HG03520 (cell line): Measurements from ENCODE around the gene SLC7A14.

Experiments used
- ATAC-seq: cut with Tn5 transposase; IDR thresholded peaks from one replicate; pipeline ENCODE4 v1.9.1; 2021; ENCODE audit warnings: mild to moderate bottlenecking, moderate library complexity; ENCODE audit not compliant: unreplicated experiment

SLC7A14 gene

DNA sequence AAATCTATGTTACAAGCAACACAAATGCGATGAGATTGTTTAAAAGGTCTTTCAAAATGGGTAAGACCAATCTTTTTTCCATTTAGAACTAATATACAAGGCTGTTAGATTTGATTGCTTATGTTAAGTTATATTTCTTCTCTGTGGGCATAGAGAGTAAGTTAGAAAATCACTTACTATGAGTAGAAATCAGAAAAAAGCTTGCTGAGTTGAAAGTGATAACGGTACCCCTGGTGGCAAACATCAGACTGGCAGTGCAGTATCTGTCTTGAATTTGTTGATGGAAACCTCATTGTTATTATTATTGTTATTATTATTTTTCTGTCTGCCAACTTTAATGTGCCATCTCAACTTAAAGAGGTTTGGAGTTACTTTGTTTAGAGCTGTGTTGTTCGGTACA, 154.8 kb downstream of the SLC7A14 start:
- ATAC-seq, result no peak

DNA sequence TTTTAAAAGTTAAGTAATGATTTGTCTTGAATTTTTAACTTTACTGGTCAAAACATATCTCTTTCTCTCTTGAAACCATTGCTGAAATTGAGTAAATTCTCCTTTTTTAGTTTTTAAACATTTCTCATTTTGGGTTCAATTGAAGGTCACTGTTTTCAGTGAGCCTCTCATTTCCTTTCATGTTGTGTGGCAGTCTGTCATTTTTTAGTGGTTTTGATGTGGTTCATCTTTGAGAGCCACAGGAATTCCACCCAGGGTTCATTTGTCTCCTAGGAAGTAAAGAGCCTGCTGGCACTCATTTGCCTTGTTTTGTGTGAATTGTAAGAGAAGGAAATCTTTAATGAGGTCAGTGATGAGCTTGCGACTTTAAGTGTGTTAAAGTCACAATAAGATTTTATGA, 156.8 kb downstream of the SLC7A14 start:
- no peak for ATAC-seq

DNA sequence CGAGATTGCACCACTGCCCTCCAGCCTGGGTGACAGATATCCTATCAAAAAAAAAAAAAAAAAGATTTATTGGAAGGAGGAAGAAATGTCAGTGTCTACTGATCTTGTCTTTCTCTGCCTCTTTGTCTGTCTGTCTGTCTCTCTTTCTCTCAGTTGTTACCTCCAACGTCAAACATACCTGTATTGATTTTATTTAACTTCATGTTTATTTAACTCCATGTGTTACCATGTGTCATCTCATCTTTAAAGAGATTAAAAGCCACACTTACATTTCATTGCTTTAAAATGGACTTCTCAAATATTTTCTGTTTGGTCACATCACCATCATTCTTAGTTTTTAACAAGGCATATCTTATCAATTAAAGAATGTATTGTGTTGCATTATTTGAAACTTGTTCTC, 157.8 kb downstream of the SLC7A14 start:
- no peak for ATAC-seq

DNA sequence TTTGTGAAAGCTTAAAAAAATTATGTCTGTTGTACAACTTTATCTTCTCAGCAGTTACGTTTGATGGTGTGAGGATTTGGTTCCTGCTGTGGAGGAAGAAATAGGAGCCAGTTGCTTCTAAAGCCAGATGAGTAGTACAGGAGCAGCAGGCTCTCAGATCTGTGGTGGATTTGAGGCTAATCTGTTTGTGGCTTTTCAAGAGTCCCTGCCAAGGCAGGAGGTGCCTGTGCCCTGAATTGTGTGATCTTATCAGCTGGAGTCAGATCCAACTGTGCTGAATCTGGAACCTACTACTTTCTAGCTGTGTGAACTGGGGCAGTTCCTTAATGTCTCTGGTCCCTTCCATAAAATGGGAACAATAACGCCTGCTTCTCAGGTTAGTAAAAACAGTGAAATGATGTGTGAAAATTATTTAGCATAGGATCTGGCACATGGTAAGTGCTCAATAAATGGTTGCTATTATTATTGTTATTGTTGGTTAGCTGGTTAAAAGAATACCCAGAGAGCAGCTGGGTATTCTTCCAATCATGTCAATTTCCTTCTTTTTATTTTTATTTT, 159.6 kb downstream of the SLC7A14 start:
- no peak for ATAC-seq

DNA sequence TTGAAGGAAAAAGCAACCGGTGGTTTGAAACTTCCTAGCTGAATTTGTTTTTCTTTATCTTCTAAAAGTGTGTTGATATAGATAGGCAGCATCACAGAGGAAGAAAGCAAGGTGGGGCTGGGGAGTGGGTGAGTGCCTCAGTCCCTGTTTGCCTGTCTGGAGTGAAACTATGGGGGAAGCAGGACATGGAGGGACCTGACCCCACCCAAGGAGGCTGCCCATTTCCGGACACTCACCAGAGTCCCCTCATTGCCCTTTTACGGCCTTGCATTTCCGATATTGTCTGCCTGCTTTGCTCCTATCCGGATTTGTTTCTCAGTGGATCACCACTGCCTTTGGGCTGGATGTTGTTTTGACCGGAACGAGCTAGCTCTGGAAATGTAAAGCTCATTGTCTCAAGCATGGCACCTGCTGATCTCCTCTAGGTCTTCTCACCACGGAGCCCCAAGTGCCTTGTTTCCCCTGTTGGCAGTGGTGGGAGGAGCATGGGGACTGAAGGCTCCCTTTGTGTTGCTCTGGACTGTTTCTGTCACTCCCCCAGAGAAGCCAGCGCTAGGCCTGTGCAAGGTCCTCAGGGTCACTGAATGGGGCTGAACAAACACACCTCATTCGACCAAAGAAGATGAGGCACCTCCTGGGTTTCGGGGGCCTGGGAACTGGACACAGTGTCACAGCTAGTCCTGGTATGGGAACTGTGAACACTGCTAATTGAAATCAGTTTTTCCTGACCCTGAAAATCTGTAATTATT, 160.2 kb downstream of the SLC7A14 start:
- no peak for ATAC-seq

DNA sequence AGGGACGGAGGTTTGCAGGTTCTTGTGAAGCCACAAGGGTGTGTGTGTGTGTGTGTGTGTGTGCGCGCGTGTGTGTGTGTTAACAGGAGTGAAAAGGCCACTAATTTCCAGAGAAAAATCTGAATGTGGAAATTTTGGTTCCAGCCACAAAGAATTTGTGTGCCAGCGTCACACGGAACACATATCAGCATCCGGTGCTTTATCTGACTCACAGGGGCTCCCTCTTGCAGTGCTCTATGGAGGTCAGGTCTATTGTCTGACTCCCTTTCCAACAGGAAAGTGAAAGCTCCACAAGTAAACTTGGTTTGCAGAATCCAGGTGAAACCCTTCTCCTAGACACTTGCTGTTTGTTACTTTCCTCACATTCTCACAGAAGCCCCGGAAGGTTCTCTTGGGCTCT, 161.0 kb downstream of the SLC7A14 start:
- ATAC-seq, result no peak

DNA sequence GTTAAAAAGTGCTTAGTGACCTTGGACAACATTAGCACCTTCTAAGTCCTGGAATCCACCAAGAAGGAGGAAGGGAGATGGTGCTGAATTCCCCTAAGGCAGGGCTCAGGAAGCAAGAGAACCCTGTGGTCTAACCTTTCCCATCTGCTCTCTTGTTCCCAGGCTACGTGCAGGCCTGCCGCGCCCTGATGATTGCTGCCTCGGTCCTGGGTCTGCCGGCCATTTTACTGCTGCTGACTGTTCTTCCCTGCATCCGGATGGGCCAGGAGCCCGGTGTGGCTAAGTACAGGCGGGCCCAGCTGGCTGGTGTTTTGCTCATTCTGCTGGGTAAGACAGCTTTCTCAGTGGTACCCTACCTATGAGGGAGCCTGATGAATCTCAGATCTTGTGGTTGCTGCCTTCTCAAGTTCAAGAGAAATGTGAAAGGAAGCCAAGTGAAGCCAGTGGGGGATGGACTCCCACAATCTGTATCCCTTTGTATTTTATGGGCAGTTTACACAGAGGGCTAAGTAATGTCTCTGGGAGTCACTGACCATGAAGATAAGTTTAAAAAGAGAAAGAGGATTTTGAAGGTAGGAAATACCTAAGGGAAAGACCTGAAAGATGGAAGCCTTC, 162.8 kb downstream of the SLC7A14 start:
- ATAC-seq, result no peak

DNA sequence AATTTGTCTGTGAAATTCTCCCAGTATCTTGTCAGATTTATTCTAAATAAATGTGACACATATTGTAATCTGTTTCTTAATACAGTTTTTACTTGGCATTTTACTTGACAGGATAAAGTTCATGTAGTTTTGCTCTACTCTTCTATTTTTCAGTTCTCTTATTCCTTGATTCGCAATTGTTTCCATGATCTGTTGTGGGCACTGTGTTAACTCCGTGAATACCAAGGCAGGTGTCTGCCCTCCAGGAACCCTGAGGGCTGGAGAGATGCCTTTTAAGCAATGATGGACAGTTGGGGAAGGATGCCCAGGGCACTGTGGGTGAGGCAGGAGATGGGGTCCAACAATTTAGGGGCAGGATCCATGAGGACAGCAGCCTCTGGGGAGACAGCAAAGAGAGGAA, 164.1 kb downstream of the SLC7A14 start:
- no peak for ATAC-seq

DNA sequence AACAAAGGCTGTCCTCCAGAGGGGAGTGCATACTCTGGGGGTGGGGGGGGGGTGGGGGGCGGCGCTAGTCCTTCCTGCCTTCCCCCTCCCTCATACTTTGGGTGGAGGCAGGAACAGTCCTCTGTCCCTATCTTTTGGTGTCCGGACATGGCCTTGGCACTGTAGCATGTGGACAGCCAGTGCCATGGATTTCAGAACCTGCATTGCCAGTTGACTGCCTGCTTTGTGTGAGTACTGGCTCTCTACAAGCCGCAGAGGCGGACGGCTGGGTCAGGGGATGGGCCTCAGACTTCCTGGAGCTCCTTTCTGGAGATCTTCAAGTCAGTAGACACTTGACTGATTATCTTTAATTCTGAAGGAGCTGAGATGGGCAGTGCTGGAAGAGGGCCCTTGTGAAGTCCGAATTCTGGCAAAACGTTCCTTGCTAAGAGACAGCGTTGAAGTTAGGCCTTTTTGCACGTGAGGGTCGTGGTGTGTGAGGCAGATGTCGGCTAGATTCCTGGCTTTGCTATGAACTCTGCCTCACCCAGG, 164.7 kb downstream of the SLC7A14 start:
- ATAC-seq, result no peak

DNA sequence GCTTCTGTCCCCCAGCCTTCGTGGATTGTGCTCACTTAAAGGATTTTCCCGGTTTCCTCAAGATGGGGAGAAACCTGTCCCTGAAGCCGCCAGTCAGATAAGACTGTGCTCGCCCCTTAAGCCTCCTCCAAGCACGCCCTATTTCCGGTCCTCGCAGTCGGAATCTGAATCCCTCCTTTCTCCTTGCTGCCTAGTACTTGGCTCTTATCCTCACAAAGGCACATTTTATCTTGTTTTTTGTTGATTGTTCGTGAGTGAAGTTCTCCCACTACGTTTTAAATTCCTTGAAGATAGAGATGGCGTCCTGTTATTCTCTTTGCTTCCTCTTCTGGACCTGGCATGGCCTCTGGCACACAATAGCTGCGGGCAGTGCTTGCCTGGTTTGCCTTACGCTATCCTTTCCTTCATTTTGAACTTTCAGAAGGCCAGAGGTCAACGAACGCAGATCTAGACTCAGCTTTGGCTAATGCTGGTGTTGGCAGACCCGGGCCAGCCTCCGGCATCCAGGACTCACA, 165.5 kb downstream of the SLC7A14 start:
- ATAC-seq, result no peak

DNA sequence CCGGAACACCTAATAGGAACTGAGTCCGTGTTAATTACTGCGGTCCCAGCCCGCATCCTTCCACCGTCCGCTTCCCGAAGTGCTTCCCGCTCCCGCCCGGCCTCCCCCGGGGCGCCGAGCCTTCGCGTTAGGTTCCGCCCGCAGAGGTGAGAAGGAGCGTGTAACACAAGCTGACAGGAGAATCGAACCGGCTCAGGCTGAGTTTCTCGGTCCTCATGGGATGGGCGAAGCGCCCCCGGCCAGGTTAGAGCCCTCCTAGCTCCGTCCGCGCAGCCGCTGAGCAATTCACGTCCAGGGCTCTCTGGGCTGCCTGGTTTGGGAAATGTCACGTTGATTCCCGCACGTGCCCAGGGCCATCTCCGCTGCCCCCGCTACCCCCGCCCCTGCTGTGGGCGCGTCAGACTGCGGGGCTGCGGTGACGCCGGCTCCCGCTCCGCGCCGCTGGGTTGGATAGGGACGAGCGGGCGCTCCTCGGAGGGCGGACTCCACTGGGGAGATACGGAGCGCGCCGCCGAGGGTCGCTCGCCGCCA, 166.3 kb downstream of the SLC7A14 start:
- no peak for ATAC-seq

DNA sequence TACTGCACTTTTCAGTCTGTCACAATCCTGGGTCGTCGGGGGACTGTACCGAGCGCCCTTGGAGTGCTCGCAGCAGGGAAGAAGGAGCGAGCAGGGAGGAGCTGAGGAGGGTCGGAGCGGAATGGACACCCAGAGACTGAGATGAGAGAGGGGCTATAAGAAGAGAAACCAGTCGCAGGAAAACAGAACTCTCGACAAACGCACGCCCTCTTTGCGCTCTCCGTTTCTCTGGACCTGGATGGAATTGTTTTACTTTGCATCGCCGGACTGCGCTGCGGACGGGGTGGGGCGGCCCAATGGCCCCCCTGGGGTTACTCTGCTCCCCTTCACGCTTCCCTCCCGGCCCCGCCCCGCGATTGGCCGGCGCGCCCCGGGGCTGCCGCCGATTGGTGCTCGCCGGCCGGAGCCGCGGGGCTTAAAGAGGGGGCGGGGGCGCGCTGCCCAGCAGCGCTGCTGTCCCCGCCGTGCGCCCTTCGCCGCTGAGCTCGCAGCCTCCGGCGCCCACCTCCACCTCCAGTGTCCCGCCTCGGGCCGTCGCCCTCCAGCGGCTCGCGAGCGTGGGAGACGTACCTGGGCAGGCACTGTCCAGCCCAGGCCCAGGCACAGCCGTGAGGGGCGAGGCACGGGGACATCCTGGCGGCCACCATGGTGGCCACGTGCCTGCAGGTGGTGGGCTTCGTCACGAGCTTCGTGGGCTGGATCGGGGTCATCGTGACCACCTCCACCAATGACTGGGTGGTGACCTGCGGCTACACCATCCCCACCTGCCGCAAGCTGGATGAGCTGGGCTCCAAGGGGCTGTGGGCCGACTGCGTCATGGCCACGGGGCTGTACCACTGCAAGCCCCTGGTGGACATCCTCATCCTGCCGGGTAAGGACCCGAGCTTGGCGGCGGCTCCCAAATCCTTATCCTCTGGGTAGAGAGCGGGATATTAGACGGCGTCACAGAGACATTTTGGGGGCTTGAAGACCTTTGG, 167.2 kb downstream of the SLC7A14 start, which contains the start of gene CLDN11:
Gene CLDN11 (plus strand): TSS at position 447 of the 977 bp plus-strand sequence. CDS start 199 bp downstream, at position 646.
- no peak for ATAC-seq

DNA sequence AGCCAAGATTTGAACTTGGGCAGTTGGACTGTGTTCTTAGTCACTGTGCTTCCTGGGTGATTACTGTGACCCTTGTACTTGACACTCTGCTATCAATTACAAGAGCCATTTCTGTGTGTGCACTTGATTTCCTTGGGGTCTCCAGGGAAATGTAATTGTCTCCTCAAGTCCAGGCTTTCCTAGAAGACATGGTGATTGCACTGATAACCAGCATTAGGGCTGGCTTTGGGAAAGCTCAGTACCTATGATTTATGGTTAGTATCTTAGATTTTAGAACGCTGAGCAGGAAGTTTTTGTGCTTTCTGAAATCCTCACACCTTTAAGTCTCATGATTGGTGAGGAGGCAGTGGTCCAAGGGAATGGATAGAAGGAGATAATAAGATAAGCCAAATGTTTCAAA, 168.8 kb downstream of the SLC7A14 start:
- no peak for ATAC-seq

DNA sequence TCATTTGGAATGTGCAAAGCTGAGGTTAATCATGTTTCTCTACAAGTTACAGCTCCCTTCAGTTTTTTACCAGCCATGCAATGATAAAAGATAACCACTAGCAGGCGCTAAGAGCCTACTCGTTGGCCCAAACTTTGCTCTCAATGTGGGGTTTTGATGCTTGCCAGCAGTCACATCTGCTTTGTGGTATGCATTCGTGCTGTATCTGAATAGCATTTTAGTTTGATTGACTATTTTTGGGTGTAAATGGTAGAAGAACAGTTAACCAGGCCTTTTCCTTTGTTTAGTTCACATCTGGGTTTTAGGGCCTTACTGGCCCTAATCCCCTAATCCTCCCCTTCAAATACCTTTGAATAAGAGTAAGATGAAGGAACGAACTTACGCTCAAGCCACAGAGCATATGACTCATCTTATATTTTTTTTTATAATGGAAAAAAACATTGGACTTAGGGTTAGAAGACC, 171.6 kb downstream of the SLC7A14 start:
- no peak for ATAC-seq

DNA sequence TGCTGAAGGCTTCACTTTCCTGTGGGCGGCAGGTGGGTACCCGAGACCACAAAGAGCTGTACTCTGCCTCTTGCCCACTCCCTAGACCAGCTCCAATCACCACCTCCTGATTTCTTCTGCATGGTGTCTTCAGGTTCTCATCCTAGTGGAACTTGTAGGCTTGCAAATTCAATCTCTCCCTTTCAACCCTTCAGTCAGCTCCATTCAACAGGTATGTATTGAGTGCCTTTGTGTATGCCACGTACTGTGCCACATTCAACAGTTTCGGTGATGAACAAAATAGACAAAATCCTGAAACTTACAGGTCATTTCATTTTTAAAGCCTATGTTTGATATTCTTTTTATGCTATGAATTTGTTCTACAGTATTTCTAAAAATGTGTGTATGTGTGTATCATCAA, 172.6 kb downstream of the SLC7A14 start:
- ATAC-seq, result no peak

DNA sequence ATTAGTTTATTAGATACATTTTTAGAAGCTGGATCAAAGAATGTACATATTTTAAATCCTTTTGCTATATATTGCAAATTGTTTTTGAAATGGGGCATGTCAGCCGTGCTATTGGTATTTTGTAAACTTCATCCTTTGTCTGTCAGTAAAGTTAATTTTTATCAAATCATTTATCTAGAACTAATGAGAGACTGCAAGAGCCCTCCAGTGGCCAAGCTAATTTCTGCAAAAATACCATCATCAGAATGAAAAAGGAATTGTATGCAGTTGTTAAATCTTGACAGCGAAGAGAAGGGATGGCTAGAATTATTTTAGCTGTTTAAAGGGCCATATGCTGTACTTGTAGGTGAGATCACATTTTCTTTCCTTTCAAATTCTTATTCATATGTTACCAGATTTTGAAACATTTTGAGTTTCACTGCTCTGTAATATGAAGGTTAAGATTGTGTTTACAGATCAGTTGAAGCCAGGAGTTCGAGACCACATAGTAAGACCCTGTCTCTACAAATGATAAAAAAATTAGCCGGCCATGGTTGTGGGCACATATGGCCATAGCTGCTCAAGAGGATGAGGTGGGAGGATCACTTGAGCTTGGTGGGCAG, 175.3 kb downstream of the SLC7A14 start:
- no peak for ATAC-seq
